K562 (cell line): ENCODE measurements around the gene MEX3A. TPM values are rescaled to one million over a fixed set of nuclear protein-coding genes. Genes with fewer than 3 reads are reported as not detected.

Experiments
- CBFA2T3 ChIP-seq: fragments of 450-650 bp; IDR thresholded peaks from 2 replicates; pipeline ENCODE4 v1.6.1; 2017
- EP300 ChIP-seq: IDR thresholded peaks from 2 replicates; pipeline ENCODE4 v1.6.1; 2012; ENCODE audit warnings: low read length, improper control_type of control experiment
- HNRNPK ChIP-seq: fragments of 200-400 bp; formaldehyde crosslinking; IDR thresholded peaks from one replicate; pipeline ENCODE4 v1.6.1; 2018; ENCODE audit warnings: mild to moderate bottlenecking, low read depth, low read length; ENCODE audit not compliant: poor library complexity, severe bottlenecking
- HSF4 ChIP-seq: fragments of 250-450 bp; sonication (Bioruptor Pico); IDR thresholded peaks from 2 replicates; pipeline ENCODE4 v2.1.2; 2022; ENCODE audit warnings: mild to moderate bottlenecking, moderate library complexity, borderline replicate concordance
- JUN ChIP-seq, 2 experiments: sonication (generic) in 1 of 2; formaldehyde crosslinking in 1 of 2; IDR thresholded peaks; 2 replicates each; pipeline versions ENCODE4 v1.6.1 to v1.8.0; 2012 to 2022; ENCODE audit warnings: borderline replicate concordance in 2 of 2, mild to moderate bottlenecking in 2 of 2, improper control_type of control experiment in 1 of 2, low read depth in 1 of 2, low read length in 1 of 2, missing genetic modification reagents in 1 of 2
- KAT8 ChIP-seq: fragments of 450-650 bp; IDR thresholded peaks from 2 replicates; pipeline ENCODE4 v1.6.1; 2016; ENCODE audit warnings: low read depth, mild to moderate bottlenecking
- LARP7 ChIP-seq: fragments of 450-650 bp; IDR thresholded peaks from 2 replicates; pipeline ENCODE4 v1.6.1; 2016
- MTF1 ChIP-seq: fragments of 250-450 bp; sonication (Bioruptor Pico); IDR thresholded peaks from 2 replicates; pipeline ENCODE4 v1.9.0; 2021; ENCODE audit warnings: moderate library complexity, mild to moderate bottlenecking, inconsistent platforms, borderline replicate concordance
- MYC ChIP-seq, 2 experiments: fragments of 250-450 bp in 1 of 2; sonication (Bioruptor Pico) in 1 of 2; IDR thresholded peaks; 2 replicates each; pipeline versions ENCODE4 v1.5.1 to v1.6.1; 2012 to 2021; ENCODE audit warnings: low read depth in 2 of 2, borderline replicate concordance in 1 of 2, improper control_type of control experiment in 1 of 2, low read length in 1 of 2, mild to moderate bottlenecking in 1 of 2, moderate library complexity in 1 of 2
- NRF1 ChIP-seq, 2 experiments: fragments of 450-650 bp; IDR thresholded peaks in 1 of 2; conservative IDR thresholded peaks in 1 of 2; 2 replicates each; pipeline ENCODE4 v1.6.1; 2014; ENCODE audit warnings: mild to moderate bottlenecking in 2 of 2
- OTX1 ChIP-seq: fragments of 450-650 bp; formaldehyde crosslinking; IDR thresholded peaks from 2 replicates; pipeline ENCODE4 v1.4.0; 2022; ENCODE audit warnings: mild to moderate bottlenecking
- POLR2G ChIP-seq: fragments of 200-400 bp; formaldehyde crosslinking; IDR thresholded peaks from 2 replicates; pipeline ENCODE4 v1.6.1; 2017; ENCODE audit warnings: low read depth, mild to moderate bottlenecking, antibody characterized with exemption, low read length, moderate library complexity
- POU5F1 ChIP-seq: fragments of 150-350 bp; IDR thresholded peaks from 2 replicates; pipeline ENCODE4 v1.6.1; 2014; ENCODE audit warnings: borderline replicate concordance, low read length, low read depth, mild to moderate bottlenecking; ENCODE audit not compliant: partially characterized antibody
- PRMT5 ChIP-seq: sonication (generic); formaldehyde crosslinking; IDR thresholded peaks from 2 replicates; pipeline ENCODE4 v1.5.0; 2020; ENCODE audit warnings: missing genetic modification reagents
- RBM17 ChIP-seq: fragments of 200-400 bp; formaldehyde crosslinking; IDR thresholded peaks from 2 replicates; pipeline ENCODE4 v1.6.1; 2017; ENCODE audit warnings: low read depth, mild to moderate bottlenecking, low read length, borderline replicate concordance
- RBM22 ChIP-seq: fragments of 200-400 bp; formaldehyde crosslinking; IDR thresholded peaks from 2 replicates; pipeline ENCODE4 v1.6.1; 2018; ENCODE audit warnings: low read length, low read depth; ENCODE audit not compliant: poor library complexity, severe bottlenecking
- RCOR1 ChIP-seq, 2 experiments: IDR thresholded peaks; 2 replicates each; pipeline ENCODE4 v1.6.1; 2012; ENCODE audit warnings: low read depth in 2 of 2, low read length in 2 of 2, borderline replicate concordance in 1 of 2, improper control_type of control experiment in 1 of 2
- SMARCE1 ChIP-seq: fragments of 450-650 bp; IDR thresholded peaks from 2 replicates; pipeline ENCODE4 v1.7.1; 2016; ENCODE audit warnings: mild to moderate bottlenecking
- SNRNP70 ChIP-seq: fragments of 200-400 bp; formaldehyde crosslinking; optimal IDR thresholded peaks from 2 replicates; pipeline ENCODE3; 2017; ENCODE audit warnings: low read depth, low read length
- TEAD4 ChIP-seq, 2 experiments: sonication (generic) in 1 of 2; formaldehyde crosslinking in 1 of 2; IDR thresholded peaks; 2 replicates each; pipeline versions ENCODE4 v1.6.1 to v1.8.0; 2012 to 2022; ENCODE audit warnings: borderline replicate concordance in 1 of 2, inconsistent platforms in 1 of 2, low read length in 1 of 2, mild to moderate bottlenecking in 1 of 2, missing genetic modification reagents in 1 of 2
- ZNF165 ChIP-seq: fragments of 250-450 bp; sonication (Bioruptor Pico); IDR thresholded peaks from 2 replicates; pipeline ENCODE4 v1.4.0; 2020; ENCODE audit warnings: borderline replicate concordance
- polyA plus RNA-seq, 8 experiments: library from polyadenylated mRNA; depleted of rRNA in 4 of 8; stranded (reverse) in 5 of 8; unstranded in 3 of 8; fragments of >200 nt; fragmentation: Nextera tagmentation in 2 of 8; fragmentation: Illumina TruSeq in 1 of 8; extraction: Ambion mirVana in 2 of 8; extraction: Trizol in 1 of 8; gene quantifications; 2 replicates each; pipeline versions ENCODE4 v1.2.1 to v1.2.3, GENCODE V29; 2011 to 2014; ENCODE audit warnings: inconsistent platforms in 1 of 8, missing spikeins in 1 of 8
- total RNA-seq, 7 experiments: library from RNA; depleted of rRNA in 6 of 7; stranded (reverse); fragments of >200 nt in 6 of 7; fragmentation: Illumina TruSeq in 2 of 7; extraction: Trizol in 2 of 7; gene quantifications; 2 replicates each; pipeline versions ENCODE4 v1.2.1 to v1.2.3, GENCODE V29; 2011 to 2021; ENCODE audit warnings: low replicate concordance in 1 of 7
- TF ChIP-seq, protein P1 (sequence below): fragments of 250-450 bp; sonication (Bioruptor Pico); IDR thresholded peaks from 2 replicates; pipeline ENCODE4 v1.8.0; 2022; ENCODE audit warnings: moderate library complexity, mild to moderate bottlenecking, inconsistent platforms
- TF ChIP-seq, protein P2 (sequence below): fragments of 250-450 bp; sonication (Bioruptor Pico); IDR thresholded peaks from 2 replicates; pipeline ENCODE4 v1.8.0; 2022; ENCODE audit warnings: moderate library complexity, mild to moderate bottlenecking, inconsistent platforms

The MEX3A gene
- total and polyA plus RNA-seq, 9 of the 15 experiments (the other 6 are each of a cell fraction or from before 2014, with no cell fraction given): 0.36 to 13.7 (median 5.2) TPM

DNA sequence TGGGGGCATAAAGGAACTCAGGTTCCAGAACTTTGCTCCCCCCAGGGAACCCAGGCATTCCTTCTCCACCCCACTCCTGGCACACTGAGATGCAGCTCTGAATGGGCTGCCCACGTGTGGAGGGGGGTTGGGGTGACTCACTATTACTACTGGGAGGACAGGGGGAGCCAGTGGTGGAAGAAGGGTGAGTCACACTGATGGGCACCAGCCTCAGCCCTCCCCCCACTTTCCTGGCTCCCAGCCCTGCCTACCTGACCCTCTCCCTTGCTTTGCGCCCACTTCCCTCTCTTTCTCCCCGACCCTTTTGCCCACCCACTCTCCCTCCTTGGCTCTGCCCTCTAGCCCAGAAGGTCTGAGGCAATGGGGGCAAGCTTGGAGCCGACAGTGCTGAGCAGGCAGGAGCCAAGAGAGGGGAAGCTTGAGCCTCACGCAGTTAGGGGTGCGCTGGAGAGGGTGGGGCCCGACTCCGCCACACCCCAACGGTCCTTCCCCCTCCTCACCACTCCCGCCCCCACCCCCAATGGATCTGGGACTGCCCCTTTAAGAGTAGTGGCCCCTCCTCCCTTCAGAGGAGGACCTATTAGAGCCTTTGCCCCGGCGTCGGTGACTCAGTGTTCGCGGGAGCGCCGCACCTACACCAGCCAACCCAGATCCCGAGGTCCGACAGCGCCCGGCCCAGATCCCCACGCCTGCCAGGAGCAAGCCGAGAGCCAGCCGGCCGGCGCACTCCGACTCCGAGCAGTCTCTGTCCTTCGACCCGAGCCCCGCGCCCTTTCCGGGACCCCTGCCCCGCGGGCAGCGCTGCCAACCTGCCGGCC lies 32.0 kb upstream of the MEX3A start, which contains the start of gene LMNA (continued):
- TF ChIP-seq MYC (IDR thresholded peaks at IDR 0.05; ENCODE audit: low read depth, low read length): peak; percentile 67; the same call in 1 of the 2 replicates
- no peak for TF ChIP-seq MYC (CRISPR knock-in tag; IDR thresholded peaks at IDR 0.05; ENCODE audit: borderline replicate concordance, low read depth)
- TF ChIP-seq, protein P1, sequence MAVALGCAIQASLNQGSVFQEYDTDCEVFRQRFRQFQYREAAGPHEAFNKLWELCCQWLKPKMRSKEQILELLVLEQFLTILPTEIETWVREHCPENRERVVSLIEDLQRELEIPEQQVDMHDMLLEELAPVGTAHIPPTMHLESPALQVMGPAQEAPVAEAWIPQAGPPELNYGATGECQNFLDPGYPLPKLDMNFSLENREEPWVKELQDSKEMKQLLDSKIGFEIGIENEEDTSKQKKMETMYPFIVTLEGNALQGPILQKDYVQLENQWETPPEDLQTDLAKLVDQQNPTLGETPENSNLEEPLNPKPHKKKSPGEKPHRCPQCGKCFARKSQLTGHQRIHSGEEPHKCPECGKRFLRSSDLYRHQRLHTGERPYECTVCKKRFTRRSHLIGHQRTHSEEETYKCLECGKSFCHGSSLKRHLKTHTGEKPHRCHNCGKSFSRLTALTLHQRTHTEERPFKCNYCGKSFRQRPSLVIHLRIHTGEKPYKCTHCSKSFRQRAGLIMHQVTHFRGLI: no peak
- peak; percentile 59; the same call in 1 of the 2 replicates for TF ChIP-seq OTX1 (CRISPR knock-in tag)
- no peak for TF ChIP-seq HNRNPK
- TF ChIP-seq SNRNP70: no peak
- peak; percentile 34; the same call in 1 of the 2 replicates for TF ChIP-seq CBFA2T3
- TF ChIP-seq JUN (IDR thresholded peaks at IDR 0.05; ENCODE audit: borderline replicate concordance, low read depth, low read length): peak; percentile 97
- peak; percentile 63; the same call in 1 of the 2 replicates for TF ChIP-seq JUN (CRISPR knock-in tag; IDR thresholded peaks at IDR 0.05; ENCODE audit: borderline replicate concordance)
- no peak for TF ChIP-seq PRMT5 (CRISPR knock-in tag)
- TF ChIP-seq RBM22: peak; percentile 21
- peak; percentile 98 for TF ChIP-seq SMARCE1
- TF ChIP-seq RBM17: no peak
- no peak for TF ChIP-seq MTF1 (CRISPR knock-in tag)
- TF ChIP-seq LARP7: peak; percentile 82; the same call in 1 of the 2 replicates
- no peak for TF ChIP-seq POU5F1
- no peak for TF ChIP-seq ZNF165
- peak; percentile 96 for TF ChIP-seq POLR2G
- TF ChIP-seq, protein P2, sequence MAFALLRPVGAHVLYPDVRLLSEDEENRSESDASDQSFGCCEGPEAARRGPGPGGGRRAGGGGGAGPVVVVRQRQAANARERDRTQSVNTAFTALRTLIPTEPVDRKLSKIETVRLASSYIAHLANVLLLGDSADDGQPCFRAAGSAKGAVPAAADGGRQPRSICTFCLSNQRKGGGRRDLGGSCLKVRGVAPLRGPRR (CRISPR knock-in tag): no peak
- TF ChIP-seq KAT8: no peak
- peak; percentile 35 to 39; a peak in 3 of 4 replicates for TF ChIP-seq NRF1 (conservative IDR thresholded peaks at IDR 0.05 in 1 of 2, IDR thresholded peaks at IDR 0.05 in 1 of 2)
- no peak for TF ChIP-seq HSF4 (CRISPR knock-in tag)
- peak; percentile 21; the same call in 1 of the 2 replicates for TF ChIP-seq TEAD4 (IDR thresholded peaks at IDR 0.05; ENCODE audit: low read length)
- no peak for TF ChIP-seq TEAD4 (CRISPR knock-in tag; IDR thresholded peaks at IDR 0.05; ENCODE audit: borderline replicate concordance)
- TF ChIP-seq EP300: 0 out of 2 replicates have a peak, but pooled peaks have one; percentile 25
- TF ChIP-seq RCOR1 (IDR thresholded peaks at IDR 0.05; ENCODE audit: borderline replicate concordance in 1 of 2, low read depth in 2 of 2, low read length in 2 of 2): peak in 1 of 2 experiments; percentile 33; a peak in 1 of 4 replicates
